HepG2 (cell line): ENCODE data around the gene KATNB1. TPM values are rescaled to one million over a fixed set of nuclear protein-coding genes. Genes with fewer than 3 reads are reported as not detected.

Source experiments
- CBX2 ChIP-seq, 2 experiments: fragments of 200-600 bp in 1 of 2; sonication (generic); formaldehyde crosslinking in 1 of 2; IDR thresholded peaks; 2 replicates each; pipeline versions ENCODE4 v1.7.0 to v1.8.1; 2018 to 2022; ENCODE audit warnings: low read depth in 2 of 2, low read length in 1 of 2, mild to moderate bottlenecking in 1 of 2, missing genetic modification reagents in 1 of 2
- KAT2B ChIP-seq: fragments of 150-350 bp; IDR thresholded peaks from 2 replicates; pipeline ENCODE4 v1.6.1; 2014; ENCODE audit warnings: low read depth, low read length, borderline replicate concordance
- NCOA5 ChIP-seq: sonication (generic); formaldehyde crosslinking; IDR thresholded peaks from 2 replicates; pipeline ENCODE4 v1.4.0; 2020; ENCODE audit warnings: missing genetic modification reagents
- NR2F2 ChIP-seq: IDR thresholded peaks from 2 replicates; pipeline ENCODE4 v1.6.1; 2012; ENCODE audit warnings: low read depth, inconsistent platforms, borderline replicate concordance
- PCBP2 ChIP-seq: fragments of 200-400 bp; formaldehyde crosslinking; optimal IDR thresholded peaks from 2 replicates; pipeline ENCODE3; 2018; ENCODE audit warnings: low read length, low read depth; ENCODE audit not compliant: poor library complexity, severe bottlenecking
- PPARG ChIP-seq: conservative IDR thresholded peaks from 2 replicates; pipeline ENCODE4 v1.6.1; 2016; ENCODE audit warnings: missing biosample characterization, missing genetic modification reagents
- SIX4 ChIP-seq: sonication (generic); formaldehyde crosslinking; IDR thresholded peaks from 2 replicates; pipeline ENCODE4 v1.4.0; 2020; ENCODE audit warnings: missing genetic modification reagents
- TBP ChIP-seq: sonication (generic); formaldehyde crosslinking; IDR thresholded peaks from 2 replicates; pipeline ENCODE4 v1.5.0; 2020; ENCODE audit warnings: missing genetic modification reagents
- TOE1 ChIP-seq: sonication (generic); formaldehyde crosslinking; IDR thresholded peaks from 2 replicates; pipeline ENCODE4 v1.4.0; 2020; ENCODE audit warnings: mild to moderate bottlenecking, missing genetic modification reagents
- ZKSCAN8 ChIP-seq: IDR thresholded peaks from 2 replicates; pipeline ENCODE4 v1.6.1; 2016; ENCODE audit warnings: borderline replicate concordance, missing genetic modification reagents, missing compliant biosample characterization
- ZNF274 ChIP-seq: sonication (generic); formaldehyde crosslinking; IDR thresholded peaks from 2 replicates; pipeline ENCODE4 v1.5.1; 2020; ENCODE audit warnings: mild to moderate bottlenecking, missing genetic modification reagents
- ZNF333 ChIP-seq: sonication (generic); formaldehyde crosslinking; IDR thresholded peaks from 2 replicates; pipeline ENCODE4 v1.4.0; 2020; ENCODE audit warnings: mild to moderate bottlenecking, missing genetic modification reagents, borderline replicate concordance
- ZNF337 ChIP-seq: sonication (generic); formaldehyde crosslinking; IDR thresholded peaks from 2 replicates; pipeline ENCODE4 v1.5.1; 2020; ENCODE audit warnings: missing genetic modification reagents, low read depth, mild to moderate bottlenecking, borderline replicate concordance
- ZNF605 ChIP-seq: sonication (generic); formaldehyde crosslinking; IDR thresholded peaks from 2 replicates; pipeline ENCODE4 v1.8.0; 2022; ENCODE audit warnings: mild to moderate bottlenecking, missing genetic modification reagents
- ZNF660 ChIP-seq: sonication (generic); formaldehyde crosslinking; IDR thresholded peaks from 2 replicates; pipeline ENCODE4 v1.5.1; 2020; ENCODE audit warnings: mild to moderate bottlenecking, low read depth, missing genetic modification reagents, borderline replicate concordance
- polyA plus RNA-seq, 8 experiments: library from polyadenylated mRNA; depleted of rRNA in 3 of 8; stranded (reverse) in 7 of 8; unstranded in 1 of 8; fragments of >200 nt; fragmentation: Illumina TruSeq in 4 of 8; extraction: Trizol in 4 of 8; gene quantifications; 2 replicates each; pipeline versions ENCODE4 v1.2.1 to v1.2.3, GENCODE V29; 2011 to 2016; ENCODE audit warnings: low read depth in 4 of 8, missing spikeins in 1 of 8, mixed read lengths in 1 of 8; ENCODE audit not compliant: insufficient read depth in 1 of 8
- total RNA-seq, 5 experiments: library from RNA; depleted of rRNA; stranded (reverse); fragments of >200 nt; fragmentation: Illumina TruSeq; extraction: Trizol; gene quantifications; 2 replicates each; pipeline ENCODE4 v1.2.3, GENCODE V29; 2016; ENCODE audit warnings: low read depth in 1 of 5
- TF ChIP-seq, protein P1 (sequence below): sonication (generic); formaldehyde crosslinking; IDR thresholded peaks from 2 replicates; pipeline ENCODE4 v1.4.0; 2020; ENCODE audit warnings: missing genetic modification reagents
- TF ChIP-seq, protein P2 (sequence below): sonication (generic); formaldehyde crosslinking; IDR thresholded peaks from 2 replicates; pipeline ENCODE4 v1.5.1; 2020; ENCODE audit warnings: mild to moderate bottlenecking, missing genetic modification reagents, borderline replicate concordance
- TF ChIP-seq, protein P3 (sequence below): sonication (generic); formaldehyde crosslinking; IDR thresholded peaks from 2 replicates; pipeline ENCODE4 v1.5.0; 2020; ENCODE audit warnings: missing genetic modification reagents, mild to moderate bottlenecking, borderline replicate concordance
- TF ChIP-seq, protein P4 (sequence below): IDR thresholded peaks from 2 replicates; pipeline ENCODE4 v1.6.1; 2016; ENCODE audit warnings: mild to moderate bottlenecking
- TF ChIP-seq, protein P5 (sequence below): sonication (generic); formaldehyde crosslinking; conservative IDR thresholded peaks from 2 replicates; pipeline ENCODE4 v1.5.0; 2020; ENCODE audit warnings: missing genetic modification reagents

Gene KATNB1
- total and polyA plus RNA-seq, 2 of the 13 experiments (the other 11 are each of a cell fraction or from before 2014, with no cell fraction given) = 31.5 to 43.5 TPM

DNA sequence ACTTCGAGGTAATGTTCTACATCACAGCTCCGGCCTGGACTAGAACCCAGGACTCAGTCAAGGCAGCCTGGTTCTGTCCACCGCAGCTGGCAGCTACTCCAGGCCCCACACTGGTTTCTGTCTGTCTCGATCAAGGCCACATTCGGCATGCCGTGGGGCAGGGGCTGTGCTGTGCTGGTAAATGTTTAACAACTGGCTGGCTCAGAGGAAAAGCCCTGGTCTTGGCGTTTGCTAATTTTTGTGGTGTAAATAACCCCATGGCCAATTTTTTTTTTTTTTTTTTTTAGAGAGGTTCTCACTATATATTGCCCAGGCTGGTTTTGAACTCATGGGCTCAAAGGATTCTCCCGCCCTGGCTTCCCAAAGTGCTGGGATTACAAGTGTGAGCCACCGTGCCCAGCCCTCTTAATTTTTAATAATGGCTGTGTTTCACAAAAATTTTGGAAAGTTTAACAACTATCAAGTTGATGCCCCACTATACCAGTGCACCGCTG is 41.3 kb upstream of the KATNB1 start (continued):
- TF ChIP-seq CBX2 (IDR thresholded peaks at IDR 0.05; ENCODE audit: low read depth, low read length) (no peak), CBX2 (CRISPR knock-in tag; IDR thresholded peaks at IDR 0.05; ENCODE audit: low read depth) (no peak), SIX4 (CRISPR knock-in tag) (no peak), ZNF605 (no peak; the same call in 1 of the 2 replicates), PPARG (CRISPR knock-in tag) (no peak), ZNF337 (no peak), TOE1 (peak; percentile 26; the same call in 1 of the 2 replicates), ZNF333 (CRISPR knock-in tag) (peak; percentile 67; the same call in 1 of the 2 replicates), ZNF274 (CRISPR knock-in tag) (no peak), ZNF660 (CRISPR knock-in tag) (no peak), NR2F2 (no peak), ZKSCAN8 (CRISPR knock-in tag) (no peak), NCOA5 (CRISPR knock-in tag) (no peak), KAT2B (no peak), PCBP2 (no peak), TBP (CRISPR knock-in tag) (no peak)
- TF ChIP-seq, protein P1, sequence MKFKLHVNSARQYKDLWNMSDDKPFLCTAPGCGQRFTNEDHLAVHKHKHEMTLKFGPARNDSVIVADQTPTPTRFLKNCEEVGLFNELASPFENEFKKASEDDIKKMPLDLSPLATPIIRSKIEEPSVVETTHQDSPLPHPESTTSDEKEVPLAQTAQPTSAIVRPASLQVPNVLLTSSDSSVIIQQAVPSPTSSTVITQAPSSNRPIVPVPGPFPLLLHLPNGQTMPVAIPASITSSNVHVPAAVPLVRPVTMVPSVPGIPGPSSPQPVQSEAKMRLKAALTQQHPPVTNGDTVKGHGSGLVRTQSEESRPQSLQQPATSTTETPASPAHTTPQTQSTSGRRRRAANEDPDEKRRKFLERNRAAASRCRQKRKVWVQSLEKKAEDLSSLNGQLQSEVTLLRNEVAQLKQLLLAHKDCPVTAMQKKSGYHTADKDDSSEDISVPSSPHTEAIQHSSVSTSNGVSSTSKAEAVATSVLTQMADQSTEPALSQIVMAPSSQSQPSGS = peak; percentile 41; the same call in 1 of the 2 replicates
- TF ChIP-seq, protein P2, sequence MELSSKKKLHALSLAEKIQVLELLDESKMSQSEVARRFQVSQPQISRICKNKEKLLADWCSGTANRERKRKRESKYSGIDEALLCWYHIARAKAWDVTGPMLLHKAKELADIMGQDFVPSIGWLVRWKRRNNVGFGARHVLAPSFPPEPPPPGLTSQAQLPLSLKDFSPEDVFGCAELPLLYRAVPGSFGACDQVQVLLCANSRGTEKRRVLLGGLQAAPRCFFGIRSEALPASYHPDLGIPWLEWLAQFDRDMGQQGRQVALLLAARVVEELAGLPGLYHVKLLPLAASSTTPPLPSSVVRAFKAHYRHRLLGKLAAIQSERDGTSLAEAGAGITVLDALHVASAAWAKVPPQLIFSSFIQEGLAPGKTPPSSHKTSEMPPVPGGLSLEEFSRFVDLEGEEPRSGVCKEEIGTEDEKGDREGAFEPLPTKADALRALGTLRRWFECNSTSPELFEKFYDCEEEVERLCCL = no peak
- TF ChIP-seq, protein P3, sequence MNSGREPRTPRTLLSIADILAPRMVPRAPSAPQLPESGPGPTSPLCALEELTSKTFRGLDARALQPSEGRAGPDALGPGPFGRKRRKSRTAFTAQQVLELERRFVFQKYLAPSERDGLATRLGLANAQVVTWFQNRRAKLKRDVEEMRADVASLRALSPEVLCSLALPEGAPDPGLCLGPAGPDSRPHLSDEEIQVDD (CRISPR knock-in tag) = no peak
- TF ChIP-seq, protein P4, sequence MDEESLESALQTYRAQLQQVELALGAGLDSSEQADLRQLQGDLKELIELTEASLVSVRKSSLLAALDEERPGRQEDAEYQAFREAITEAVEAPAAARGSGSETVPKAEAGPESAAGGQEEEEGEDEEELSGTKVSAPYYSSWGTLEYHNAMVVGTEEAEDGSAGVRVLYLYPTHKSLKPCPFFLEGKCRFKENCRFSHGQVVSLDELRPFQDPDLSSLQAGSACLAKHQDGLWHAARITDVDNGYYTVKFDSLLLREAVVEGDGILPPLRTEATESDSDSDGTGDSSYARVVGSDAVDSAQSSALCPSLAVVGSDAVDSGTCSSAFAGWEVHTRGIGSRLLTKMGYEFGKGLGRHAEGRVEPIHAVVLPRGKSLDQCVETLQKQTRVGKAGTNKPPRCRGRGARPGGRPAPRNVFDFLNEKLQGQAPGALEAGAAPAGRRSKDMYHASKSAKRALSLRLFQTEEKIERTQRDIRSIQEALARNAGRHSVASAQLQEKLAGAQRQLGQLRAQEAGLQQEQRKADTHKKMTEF (CRISPR knock-in tag) = peak; percentile 52; the same call in 1 of the 2 replicates
- TF ChIP-seq, protein P5, sequence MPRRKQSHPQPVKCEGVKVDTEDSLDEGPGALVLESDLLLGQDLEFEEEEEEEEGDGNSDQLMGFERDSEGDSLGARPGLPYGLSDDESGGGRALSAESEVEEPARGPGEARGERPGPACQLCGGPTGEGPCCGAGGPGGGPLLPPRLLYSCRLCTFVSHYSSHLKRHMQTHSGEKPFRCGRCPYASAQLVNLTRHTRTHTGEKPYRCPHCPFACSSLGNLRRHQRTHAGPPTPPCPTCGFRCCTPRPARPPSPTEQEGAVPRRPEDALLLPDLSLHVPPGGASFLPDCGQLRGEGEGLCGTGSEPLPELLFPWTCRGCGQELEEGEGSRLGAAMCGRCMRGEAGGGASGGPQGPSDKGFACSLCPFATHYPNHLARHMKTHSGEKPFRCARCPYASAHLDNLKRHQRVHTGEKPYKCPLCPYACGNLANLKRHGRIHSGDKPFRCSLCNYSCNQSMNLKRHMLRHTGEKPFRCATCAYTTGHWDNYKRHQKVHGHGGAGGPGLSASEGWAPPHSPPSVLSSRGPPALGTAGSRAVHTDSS (CRISPR knock-in tag) = no peak
